ENCODE data around the gene PMAIP1. TPM values are rescaled to one million over a fixed set of nuclear protein-coding genes. Genes with fewer than 3 reads are reported as not detected.

Gene PMAIP1
- polyA plus RNA-seq, 1 experiment: 6.8 TPM

DNA sequence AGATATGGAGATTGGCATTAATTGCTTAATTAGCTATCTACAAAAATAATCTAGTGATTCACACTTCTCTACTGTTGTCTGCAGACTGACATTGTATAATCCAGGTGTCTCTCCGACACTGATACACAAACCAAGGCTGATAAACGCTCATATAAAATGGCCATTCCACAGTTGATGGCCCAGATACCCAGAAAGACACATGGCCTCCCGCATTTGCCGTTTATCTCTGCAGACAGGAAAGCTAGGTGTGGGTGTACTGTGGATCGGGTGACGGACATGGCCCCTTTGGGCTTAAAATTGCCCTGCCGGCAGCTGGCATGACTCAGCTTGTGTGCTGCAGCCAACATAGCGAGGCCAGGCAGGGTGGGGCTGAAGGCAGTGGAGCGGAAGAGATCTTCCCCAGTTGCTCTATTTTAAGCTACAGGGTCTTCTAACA lies 18.5 kb downstream of the PMAIP1 start:
- Histone ChIP-seq H3K36me3 (ENCODE audit: control insufficient read depth, insufficient read depth, low read length) (no peaks in the 10 kb centered on the region), H3K27me3 (ENCODE audit: control insufficient read depth, insufficient read depth, low read length) (0 out of 2 replicates have a peak, but pooled peaks cover 3% of the 10 kb centered on the region), H3K4me3 (ENCODE audit: low read depth, low read length) (no peak overlapping the region)
- DNase-seq (ENCODE audit: low read depth): no peak
- CTCF ChIA-PET: no interaction called here
- POLR2A ChIA-PET: no interaction called here
- TF ChIP-seq, protein P1, sequence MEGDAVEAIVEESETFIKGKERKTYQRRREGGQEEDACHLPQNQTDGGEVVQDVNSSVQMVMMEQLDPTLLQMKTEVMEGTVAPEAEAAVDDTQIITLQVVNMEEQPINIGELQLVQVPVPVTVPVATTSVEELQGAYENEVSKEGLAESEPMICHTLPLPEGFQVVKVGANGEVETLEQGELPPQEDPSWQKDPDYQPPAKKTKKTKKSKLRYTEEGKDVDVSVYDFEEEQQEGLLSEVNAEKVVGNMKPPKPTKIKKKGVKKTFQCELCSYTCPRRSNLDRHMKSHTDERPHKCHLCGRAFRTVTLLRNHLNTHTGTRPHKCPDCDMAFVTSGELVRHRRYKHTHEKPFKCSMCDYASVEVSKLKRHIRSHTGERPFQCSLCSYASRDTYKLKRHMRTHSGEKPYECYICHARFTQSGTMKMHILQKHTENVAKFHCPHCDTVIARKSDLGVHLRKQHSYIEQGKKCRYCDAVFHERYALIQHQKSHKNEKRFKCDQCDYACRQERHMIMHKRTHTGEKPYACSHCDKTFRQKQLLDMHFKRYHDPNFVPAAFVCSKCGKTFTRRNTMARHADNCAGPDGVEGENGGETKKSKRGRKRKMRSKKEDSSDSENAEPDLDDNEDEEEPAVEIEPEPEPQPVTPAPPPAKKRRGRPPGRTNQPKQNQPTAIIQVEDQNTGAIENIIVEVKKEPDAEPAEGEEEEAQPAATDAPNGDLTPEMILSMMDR (IDR thresholded peaks at IDR 0.05; ENCODE audit: insufficient read depth, low read depth, low read length): no peak

DNA sequence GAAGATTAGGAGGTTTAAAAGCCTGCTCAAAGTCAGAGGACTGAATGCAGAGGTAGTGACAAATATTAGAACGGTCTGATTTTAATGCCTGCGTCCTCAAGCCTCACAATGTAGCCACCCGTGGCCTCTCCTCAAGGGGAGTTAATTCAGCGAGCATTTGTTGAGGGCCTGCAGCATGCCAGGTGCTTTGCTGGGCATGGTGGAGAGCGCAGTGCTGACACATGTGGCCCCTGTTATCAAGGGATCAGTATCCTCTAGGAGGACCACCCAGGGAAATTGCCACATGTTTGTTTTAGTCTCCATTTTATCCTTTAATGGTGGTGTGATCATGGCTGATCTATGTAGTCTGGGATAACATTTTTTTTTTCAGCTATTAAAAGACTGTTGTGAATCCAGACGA lies 19.2 kb downstream of the PMAIP1 start:
- Histone ChIP-seq H3K4me3 (ENCODE audit: low read depth, low read length) (no peak overlapping the region), H3K36me3 (ENCODE audit: control insufficient read depth, insufficient read depth, low read length) (no peaks in the 10 kb centered on the region), H3K27me3 (ENCODE audit: control insufficient read depth, insufficient read depth, low read length) (peaks cover 6% of the 10 kb centered on the region; the same call in 1 of the 2 replicates)
- CTCF ChIA-PET: no interaction called here
- POLR2A ChIA-PET: no interaction called here
- TF ChIP-seq, protein P1 (IDR thresholded peaks at IDR 0.05; ENCODE audit: insufficient read depth, low read depth, low read length): no peak
- no peak for DNase-seq (ENCODE audit: low read depth)

DNA sequence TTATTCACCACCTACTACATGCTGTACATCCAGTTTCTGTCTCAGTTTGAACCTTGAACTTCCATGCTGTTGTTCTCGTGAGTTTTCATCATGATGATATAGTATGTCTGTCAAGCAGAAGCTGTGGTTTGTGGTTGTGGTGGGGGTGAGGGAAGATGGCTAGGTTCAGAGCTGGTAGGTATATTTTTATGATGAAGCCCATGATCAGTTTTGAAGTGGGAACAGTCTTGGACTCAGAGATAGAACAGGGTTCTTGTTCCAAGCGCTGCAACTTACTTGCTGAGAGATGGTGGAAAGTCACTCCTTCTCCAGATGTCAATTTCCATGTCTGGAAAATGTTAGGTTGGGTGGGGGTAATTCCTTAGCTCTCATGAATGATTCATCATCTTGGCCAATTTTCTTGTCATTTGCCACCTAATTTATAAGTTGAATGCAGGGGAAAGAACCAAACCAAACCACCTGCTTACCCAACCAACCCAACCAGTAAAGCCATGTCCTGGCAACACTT lies 21.6 kb downstream of the PMAIP1 start:
- no peak for DNase-seq (ENCODE audit: low read depth)
- Histone ChIP-seq H3K27me3 (ENCODE audit: control insufficient read depth, insufficient read depth, low read length) (peaks cover 6% of the 10 kb centered on the region; the same call in 1 of the 2 replicates), H3K36me3 (ENCODE audit: control insufficient read depth, insufficient read depth, low read length) (no peaks in the 10 kb centered on the region), H3K4me3 (ENCODE audit: low read depth, low read length) (no peak overlapping the region)
- TF ChIP-seq, protein P1 (IDR thresholded peaks at IDR 0.05; ENCODE audit: insufficient read depth, low read depth, low read length): no peak
- CTCF ChIA-PET: no interaction called here
- POLR2A ChIA-PET: no interaction called here

DNA sequence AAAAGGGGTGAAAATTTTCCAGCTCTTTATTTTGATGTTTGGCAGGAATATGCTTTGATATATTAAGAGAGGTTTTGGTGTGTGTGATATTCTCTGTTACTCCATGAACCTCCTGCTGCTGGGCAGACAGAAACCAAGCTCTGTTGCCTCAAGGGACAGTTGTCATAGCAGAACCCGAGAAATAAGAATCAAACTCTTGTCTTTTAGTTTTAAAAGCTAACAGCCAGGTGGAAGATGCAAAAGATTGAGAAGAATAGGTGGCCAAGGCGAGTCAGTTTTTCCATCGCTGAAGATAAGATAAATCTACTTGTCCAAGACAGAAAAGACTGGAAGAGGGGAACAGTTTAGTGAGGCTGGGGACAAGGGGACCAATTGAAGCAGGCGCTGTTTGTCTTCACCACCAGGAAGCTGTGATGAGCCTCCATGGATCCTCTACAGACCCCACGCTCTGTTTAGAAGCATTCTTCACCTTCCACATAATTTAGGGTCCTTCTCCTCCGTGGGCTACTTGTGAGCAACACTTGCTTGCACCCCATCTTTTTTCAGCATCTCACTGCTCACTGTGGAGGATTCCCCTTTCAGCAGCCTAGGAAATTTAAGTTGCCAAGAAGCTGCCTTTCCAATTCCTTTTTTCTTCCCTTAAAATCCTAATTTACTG lies 23.9 kb downstream of the PMAIP1 start:
- H3K4me3 ChIP-seq (ENCODE audit: low read depth, low read length): no peak overlapping the region
- TF ChIP-seq, protein P1 (IDR thresholded peaks at IDR 0.05; ENCODE audit: insufficient read depth, low read depth, low read length): no peak
- peaks cover 7% of the 10 kb centered on the region; the same call in 1 of the 2 replicates for H3K27me3 ChIP-seq (ENCODE audit: control insufficient read depth, insufficient read depth, low read length)
- DNase-seq (ENCODE audit: low read depth): no peak
- ChIA-PET POLR2A (no interaction called here), CTCF (no interaction called here)
- H3K36me3 ChIP-seq (ENCODE audit: control insufficient read depth, insufficient read depth, low read length): no peaks in the 10 kb centered on the region

DNA sequence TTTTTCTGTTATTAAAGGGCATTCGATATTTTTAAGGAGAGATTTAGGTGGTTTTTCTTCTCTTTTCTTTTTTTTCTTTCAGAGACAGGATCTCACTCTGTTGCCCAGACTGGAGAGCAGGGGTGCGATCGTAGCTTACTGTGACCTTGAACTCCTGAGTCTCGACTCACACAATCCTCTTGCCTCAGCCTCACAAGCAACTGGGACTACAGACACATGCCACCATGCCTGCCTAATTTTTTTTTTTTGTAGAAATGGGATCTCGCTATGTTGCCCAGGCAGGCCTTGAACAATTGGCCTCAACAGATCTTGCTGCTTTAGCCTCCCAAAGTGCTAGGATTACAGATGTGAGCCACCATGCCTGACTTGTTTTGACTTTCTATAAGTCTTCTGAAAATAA lies 26.3 kb downstream of the PMAIP1 start:
- TF ChIP-seq, protein P1 (IDR thresholded peaks at IDR 0.05; ENCODE audit: insufficient read depth, low read depth, low read length): no peak
- CTCF ChIA-PET: no interaction called here
- H3K4me3 ChIP-seq (ENCODE audit: low read depth, low read length): no peak overlapping the region
- POLR2A ChIA-PET: no interaction called here
- no peak for DNase-seq (ENCODE audit: low read depth)
- peaks cover 7% of the 10 kb centered on the region; the same call in 1 of the 2 replicates for H3K27me3 ChIP-seq (ENCODE audit: control insufficient read depth, insufficient read depth, low read length)
- no peaks in the 10 kb centered on the region for H3K36me3 ChIP-seq (ENCODE audit: control insufficient read depth, insufficient read depth, low read length)
